Activated CD8-positive, alpha-beta memory T cell treated with anti-CD3 and anti-CD28 coated beads for 48 hours (primary cell): ENCODE results near the gene CCDC106.

Experiments
- DNase-seq, 3 experiments: peaks; one replicate each; pipeline ENCODE4 v3.0.0-alpha.2; 2020; ENCODE audit warnings: low read depth in 2 of 3, low spot score in 2 of 3

Gene CCDC106

DNA sequence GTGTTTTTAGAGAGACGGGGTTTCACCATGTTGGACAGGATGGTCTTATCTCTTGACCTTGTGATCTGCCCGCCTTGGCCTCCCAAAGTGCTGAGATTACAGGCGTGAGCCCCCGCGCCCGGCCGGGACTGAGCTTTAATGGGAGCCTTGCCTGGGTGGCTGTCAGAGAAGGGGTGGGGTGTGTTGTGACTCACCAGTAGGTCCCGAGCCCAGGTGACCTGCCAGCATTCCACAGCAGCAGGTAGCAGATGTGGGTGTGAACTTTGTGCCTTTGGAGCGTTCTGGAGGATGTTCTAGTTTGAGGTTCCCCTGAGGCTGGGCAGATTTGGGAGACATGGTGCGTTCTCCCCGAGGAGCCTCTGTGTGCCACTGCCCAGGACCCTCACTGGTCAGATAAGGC, 19.9 kb downstream of the CCDC106 start:
- DNase-seq = no peak

DNA sequence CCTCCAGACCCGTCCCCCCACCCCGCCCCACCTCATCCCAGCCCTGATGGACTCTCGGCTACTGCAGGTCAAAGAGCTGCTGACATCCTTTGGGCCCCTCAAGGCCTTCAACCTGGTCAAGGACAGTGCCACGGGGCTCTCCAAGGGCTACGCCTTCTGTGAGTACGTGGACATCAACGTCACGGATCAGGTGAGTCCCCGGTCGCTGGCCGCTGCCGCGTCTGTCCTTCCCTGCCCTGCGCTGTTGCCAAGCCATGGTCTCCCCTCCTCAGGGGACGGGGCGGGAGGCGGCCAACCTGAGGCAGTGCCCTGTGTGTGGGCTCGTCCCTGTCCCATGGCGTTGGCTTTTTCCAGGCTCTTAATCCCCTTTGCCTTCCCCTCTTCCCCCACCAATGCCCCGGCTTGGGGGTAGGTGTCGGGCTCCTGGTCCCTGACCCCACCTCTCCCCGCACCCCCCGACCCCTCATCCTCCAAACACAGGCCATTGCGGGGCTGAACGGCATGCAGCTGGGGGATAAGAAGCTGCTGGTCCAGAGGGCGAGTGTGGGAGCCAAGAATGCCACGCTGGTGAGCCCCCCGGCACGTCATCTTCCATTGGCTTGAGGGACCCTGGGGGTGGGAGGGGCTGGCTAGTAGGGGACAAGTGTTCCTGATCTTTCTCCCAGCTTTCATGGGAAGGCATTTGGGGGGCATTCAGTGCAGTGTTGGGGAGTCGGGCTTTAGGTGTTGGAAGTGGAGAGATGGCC, 20.8 kb downstream of the CCDC106 start:
- DNase-seq = no peak

GRCh38 chr19:55669418-55670279, 21.6 kb downstream of the CCDC106 start:
- no peak for DNase-seq

DNA sequence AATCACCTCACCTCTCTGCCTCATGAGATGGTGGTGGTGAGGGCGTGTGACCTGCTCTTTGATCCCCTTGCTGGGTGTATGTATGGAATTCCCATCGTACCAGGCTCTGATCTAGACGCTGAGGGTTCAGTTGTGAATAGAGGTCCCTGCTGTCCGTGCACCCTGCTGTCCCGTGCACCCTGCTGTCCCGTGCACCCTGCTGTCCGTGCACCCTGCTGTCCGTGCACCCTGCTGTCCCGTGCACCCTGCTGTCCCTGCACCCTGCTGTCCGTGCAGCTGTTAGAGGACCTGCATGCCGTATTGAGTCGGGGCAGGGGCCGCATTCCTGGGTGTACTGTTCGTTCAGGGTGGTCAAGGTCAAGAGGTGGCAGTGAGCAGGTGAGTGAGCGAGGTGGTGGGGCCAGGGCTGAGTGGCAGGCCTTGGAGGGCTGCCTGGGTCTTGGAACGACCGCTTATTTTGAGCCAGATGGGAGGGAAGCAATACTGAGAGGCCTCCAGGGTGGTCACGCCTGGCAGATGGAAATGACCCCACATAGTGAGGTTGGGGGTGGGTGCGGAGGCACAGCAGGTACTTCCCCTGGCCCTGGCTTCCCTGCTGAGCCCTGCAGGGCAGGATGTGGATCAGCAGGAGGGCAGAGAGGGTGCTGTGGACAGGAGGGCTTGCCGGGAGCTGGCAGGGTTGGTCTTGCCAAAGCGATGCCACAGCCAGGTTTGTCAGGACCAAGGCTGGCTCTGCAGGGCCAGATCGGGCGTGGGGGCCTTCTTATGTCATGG, 22.5 kb downstream of the CCDC106 start:
- DNase-seq = no peak

- no peak for DNase-seq
Measured at GRCh38 chr19:55671054-55671378, 23.0 kb downstream of the CCDC106 start.

GRCh38 chr19:55672418-55672817, 24.4 kb downstream of the CCDC106 start:
- DNase-seq = no peak

DNA sequence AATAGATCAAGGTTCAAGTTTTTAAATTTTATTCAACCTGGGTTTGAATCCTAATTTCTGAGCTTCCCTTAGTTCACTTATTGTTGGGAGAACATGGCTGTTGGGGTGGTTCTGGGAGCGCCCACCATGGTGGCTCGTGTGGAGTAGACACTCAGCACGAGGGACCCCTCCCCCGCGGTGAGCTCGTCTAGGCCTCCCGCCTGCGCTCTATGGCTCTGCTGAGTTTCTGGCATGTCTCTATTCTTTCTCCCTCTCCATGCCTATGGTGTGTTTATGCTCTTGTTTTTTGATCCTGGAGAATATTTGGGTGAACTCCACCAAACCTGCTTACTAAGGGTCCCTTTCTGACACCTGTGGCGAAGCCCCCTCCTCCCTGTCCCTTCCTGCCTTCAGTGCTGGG, 25.5 kb downstream of the CCDC106 start:
- DNase-seq = no peak

GRCh38 chr19:55673889-55674288, 25.9 kb downstream of the CCDC106 start:
- no peak for DNase-seq

DNA sequence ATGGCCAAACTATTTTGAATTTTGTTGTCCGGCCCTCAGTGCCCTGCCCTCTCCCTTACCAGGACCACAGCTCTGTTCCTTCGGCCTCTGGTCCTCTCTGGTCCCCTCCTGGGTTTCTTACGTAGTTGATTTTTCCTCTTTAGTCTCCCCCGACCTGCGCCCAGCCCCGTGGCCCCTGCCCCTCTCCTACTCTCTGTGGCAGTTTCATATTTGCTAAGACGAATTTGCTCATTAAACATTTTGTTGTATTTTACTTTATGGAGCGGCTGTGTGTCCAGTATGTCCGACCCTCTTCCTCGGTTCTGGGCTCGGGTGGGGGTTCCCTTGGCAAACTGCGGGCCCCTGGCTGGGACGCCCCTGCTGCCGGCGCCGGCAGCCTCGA, 26.4 kb downstream of the CCDC106 start:
- no peak for DNase-seq

- DNase-seq = peak; percentile 93 to 97 (median 97)
Measured at GRCh38 chr19:55674841-55675660, 27.0 kb downstream of the CCDC106 start, which contains the start of gene EPN1. EPN1 (plus strand) TSS chr19:55675226; CDS start chr19:55678628, 3,402 bp downstream.

- DNase-seq = no peak
Measured at GRCh38 chr19:55675661-55676354, 27.8 kb downstream of the CCDC106 start.

DNA sequence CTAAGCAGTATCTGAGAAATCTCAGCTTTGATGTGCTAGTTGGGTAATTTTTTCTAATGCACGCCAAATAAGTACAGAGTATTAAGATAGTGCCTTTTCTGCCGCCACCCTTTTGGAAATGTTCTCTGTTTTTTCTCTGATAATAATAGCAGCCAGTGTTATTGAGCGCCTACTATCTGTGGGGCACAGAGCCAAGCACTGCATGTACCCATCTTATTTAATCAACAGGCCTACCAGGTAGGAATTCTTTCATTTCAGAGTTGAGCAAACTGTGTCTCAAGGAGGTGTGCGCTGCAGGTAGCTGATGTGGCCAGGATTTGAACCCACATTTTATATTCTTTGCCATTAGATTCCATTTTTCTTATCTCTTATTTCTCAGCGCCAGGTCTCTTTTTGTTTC, 28.4 kb downstream of the CCDC106 start:
- DNase-seq = no peak

GRCh38 chr19:55676889-55677505, 29.0 kb downstream of the CCDC106 start:
- no peak for DNase-seq

DNA sequence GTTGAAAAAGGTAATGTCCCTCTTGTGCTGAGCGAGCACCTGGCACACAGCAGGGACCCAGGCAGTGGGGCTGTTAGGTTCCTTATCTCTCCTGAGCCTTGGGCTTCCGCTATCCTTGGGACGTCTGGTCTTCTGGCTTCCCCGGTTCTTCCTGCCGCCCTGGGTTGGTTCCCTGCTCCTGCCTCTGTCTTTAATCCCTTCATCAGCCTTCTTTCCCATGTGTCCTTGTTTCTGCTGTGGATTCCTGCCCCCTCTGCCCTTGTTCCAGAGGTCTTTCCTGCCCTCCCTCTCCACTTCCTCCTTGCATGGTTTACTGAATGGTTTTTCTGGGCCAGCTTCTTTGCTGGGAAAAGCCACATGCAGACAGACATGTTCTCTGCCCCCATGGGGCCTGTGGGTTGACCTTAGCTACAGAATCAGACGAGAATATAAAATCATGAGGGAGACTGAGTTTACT, 29.6 kb downstream of the CCDC106 start:
- no peak for DNase-seq

- DNase-seq = no peak
Measured at GRCh38 chr19:55678121-55678671, 30.2 kb downstream of the CCDC106 start.

GRCh38 chr19:55679343-55680257, 31.6 kb downstream of the CCDC106 start:
- no peak for DNase-seq

- DNase-seq = no peak
Measured at GRCh38 chr19:55680339-55681130, 32.5 kb downstream of the CCDC106 start.
